VCaP (cell line): ENCODE data around the gene PKNOX1.
"Not testable (repeated sequence)": the region's sequence is repeated elsewhere in the genome, so short reads cannot be mapped to it uniquely, and the experiment has no call there.

Experiments
- H3K27ac ChIP-seq: fragments of 450-650 bp; 2 replicates; pipeline ENCODE4 v1.5.1; 2017
- CTCF ChIP-seq: fragments of 450-650 bp; conservative IDR thresholded peaks from 2 replicates; pipeline ENCODE4 v1.5.1; 2017; ENCODE audit warnings: mild to moderate bottlenecking, moderate library complexity

Gene PKNOX1

DNA sequence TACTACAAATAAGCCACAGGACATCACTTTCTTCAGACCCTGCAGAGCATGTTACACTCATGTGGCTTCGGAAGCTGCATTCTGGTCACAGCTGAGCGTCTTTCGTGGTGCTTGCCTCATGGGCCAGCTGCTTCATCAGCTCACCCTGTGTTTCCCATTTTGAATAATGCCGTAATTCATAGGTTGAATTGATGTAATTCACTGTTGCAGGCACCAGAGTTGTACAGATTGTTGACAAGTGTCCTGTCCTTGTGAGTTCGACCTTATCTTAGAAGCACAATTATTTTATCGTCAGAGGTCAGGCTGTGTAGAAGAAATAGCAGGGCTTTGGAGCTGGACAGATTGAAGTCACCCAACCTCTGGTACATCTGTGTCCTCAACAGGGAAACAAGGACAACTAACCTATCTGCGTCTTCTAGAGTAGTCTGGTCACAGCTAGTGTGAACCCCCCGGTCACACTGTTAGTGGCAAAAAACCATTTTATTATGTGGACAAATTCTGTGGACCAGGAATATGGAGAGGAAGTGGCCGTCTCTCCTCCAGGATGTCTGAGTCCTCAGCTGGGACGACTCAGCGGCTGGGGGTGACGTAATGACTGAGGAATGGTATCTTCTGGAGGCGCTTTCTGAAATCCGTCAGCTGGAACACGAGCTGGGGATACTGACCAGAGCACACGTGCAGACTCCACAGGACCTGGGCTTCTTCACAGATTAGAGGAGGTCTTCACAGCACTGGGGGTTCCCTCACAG is 17.8 kb downstream of the PKNOX1 start:
- H3K27ac ChIP-seq = no peak overlapping the region
- no peak for TF ChIP-seq CTCF

DNA sequence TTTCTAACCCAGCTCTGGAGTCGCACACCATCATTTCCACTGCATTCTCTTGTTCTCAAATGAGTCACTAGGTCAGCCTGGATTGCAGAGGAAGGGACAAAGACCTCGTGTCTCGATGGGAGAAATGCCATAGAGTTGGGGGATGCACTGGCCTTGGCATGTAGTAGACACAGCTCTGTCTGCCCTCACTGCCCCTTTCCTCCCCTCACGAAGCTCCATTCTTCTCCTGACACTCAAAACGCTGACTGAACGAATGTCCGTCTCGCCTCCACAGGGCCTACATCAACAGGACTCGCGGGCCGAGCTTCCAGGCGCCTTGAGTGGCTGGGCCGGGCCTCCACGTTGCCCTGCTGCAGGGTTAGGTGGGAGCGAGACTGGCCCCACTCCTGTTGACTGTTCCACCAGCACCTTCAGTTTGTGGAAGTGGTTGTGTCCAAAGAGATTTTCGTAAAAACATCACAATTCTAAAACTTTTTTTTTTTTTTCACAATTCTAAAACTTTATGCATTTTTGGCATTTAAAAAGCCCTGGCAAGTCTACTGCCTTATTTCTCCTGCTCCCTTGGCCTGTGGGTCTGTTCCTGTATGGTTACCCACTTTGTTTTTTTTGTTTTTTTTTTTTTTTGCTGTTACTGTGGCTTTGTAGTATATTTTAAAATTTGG is 18.8 kb downstream of the PKNOX1 start:
- TF ChIP-seq CTCF = no peak
- H3K27ac ChIP-seq = no peak overlapping the region

- TF ChIP-seq CTCF = no peak
- no peak overlapping the region for H3K27ac ChIP-seq
Observed at GRCh38 chr21:42997053-42997452, 22.7 kb downstream of the PKNOX1 start.

DNA sequence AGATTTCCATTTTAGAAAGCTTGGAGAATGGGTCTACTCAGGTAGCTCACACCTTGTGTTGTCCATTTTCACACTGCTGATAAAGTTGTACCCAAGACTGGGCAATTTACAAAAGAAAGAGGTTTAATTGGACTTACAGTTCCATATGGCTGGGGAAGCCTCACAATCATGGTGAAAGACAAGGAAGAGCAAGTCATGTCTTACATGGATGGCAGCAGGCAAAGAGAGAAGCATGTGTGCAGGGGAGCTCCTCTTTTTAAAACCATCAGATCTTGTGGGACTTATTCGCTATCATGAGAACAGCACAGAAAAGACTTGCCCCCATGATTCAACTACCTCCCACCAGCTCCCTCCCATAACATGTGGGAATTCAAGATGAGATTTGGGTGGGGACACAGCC is 23.6 kb downstream of the PKNOX1 start:
- H3K27ac ChIP-seq = not testable (repeated sequence)

DNA sequence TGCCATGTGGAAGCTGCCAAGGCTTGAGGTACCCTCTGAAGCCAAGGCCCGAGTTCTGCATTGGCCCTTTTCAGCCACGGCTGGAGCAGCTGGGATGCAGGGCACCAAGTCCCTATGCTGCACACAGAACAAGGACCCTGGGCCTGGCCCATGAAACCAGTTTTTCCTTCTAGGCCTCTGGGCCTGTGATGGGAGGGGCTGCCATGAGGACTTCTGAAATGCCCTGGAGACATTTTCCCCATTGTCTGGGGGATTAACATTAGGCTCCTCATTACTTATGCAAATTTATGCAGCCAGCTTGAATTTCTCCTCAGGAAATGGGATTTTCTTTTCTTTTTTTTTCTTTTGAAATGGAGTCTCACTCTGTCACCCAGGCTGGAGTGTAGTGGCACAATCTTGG is 24.8 kb downstream of the PKNOX1 start:
- not testable (repeated sequence) for H3K27ac ChIP-seq

DNA sequence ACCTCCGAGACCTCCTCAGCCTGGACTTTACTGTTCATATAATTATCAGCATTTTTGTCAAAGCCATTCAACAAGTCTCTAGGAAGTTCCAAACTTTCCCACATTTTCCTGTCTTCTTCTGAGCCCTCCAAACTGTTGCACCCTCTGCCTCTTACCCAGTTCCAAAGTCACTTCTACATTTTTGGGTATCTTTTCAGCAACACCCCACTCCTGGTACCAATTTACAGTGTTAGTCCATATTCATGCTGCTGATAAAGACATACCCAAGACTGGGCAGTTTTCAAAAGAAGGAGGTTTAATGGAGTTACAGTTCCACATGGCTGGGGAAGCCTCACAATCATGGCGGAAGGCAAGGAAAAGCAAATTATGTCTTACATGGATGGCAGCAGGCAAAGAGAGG is 25.7 kb downstream of the PKNOX1 start:
- peak overlapping the region; percentile 64; the same call in 1 of the 2 replicates for H3K27ac ChIP-seq

DNA sequence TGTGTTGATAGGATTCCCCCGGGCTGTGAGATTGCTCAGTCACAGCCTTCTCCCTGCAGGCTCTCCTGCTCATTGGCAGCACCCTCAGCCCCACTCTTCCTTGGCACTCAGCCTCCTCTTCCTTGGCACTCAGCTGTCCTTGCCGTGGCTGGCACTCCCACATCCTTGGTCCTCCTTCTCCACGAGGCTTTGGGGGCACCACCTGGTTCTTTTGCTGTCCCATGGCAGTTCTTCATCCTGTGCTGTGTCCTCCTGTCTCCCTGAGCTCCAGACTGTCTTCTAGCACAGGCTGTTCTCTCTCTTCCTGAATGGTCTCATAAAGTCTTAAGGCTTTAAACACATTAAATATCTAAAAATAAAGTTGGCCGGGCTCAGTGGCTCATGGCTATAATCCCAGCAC is 27.0 kb downstream of the PKNOX1 start:
- peak overlapping the region; percentile 64 for H3K27ac ChIP-seq
- no peak for TF ChIP-seq CTCF

DNA sequence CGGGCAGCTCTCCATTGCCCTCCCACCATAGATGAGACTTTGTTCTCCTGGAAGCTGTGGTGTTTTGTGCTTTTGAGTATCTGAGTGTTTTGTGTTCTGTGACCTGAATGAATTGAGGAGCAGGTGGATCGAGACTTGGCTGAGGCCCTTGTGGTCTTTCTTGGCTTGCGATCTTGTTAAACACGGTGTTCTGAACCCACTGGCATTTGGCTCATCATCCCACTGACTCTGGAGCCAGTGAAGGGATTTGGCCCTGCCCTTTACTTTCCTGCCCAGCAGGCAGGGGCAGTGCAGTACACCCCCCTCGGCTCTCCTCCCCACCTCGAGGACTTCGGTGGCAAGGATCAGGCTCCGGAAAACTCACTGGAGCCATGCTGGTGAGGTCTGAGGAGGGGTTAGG is 30.6 kb downstream of the PKNOX1 start:
- no peak for TF ChIP-seq CTCF
- no peak overlapping the region for H3K27ac ChIP-seq

GRCh38 chr21:43005635-43006034 is 31.3 kb downstream of the PKNOX1 start:
- peak overlapping the region; percentile 55 for H3K27ac ChIP-seq
- no peak for TF ChIP-seq CTCF

- peak overlapping the region; percentile 55 for H3K27ac ChIP-seq
Observed at GRCh38 chr21:43006051-43006873, 31.9 kb downstream of the PKNOX1 start.
